HepG2 (cell line): ENCODE measurements around the gene TH. TPM values are rescaled to one million over a fixed set of nuclear protein-coding genes. Genes with fewer than 3 reads are reported as not detected.

Source experiments
- ATAC-seq: fragments of 200-7000 bp; cut with Tn5 transposase; 3 replicates; pipeline ENCODE4 v1.9.1; 2020; ENCODE audit warnings: mild to moderate bottlenecking, moderate library complexity
- BruUV-seq: library from RNA; stranded (reverse); fragments of 400-500 nt; replicated peaks from 2 replicates; lab custom pipeline; 2021; lab: Mats Ljungman, UMichigan
- CTCF ChIA-PET: fragments of 300-600 bp; formaldehyde crosslinking; extraction: SDS; loops from one replicate; lab custom pipeline; 2021; ENCODE audit warnings: low total read pairs, inconsistent platforms, low intra/inter-chr PET ratio; lab: Yijun Ruan, JAX
- POLR2A ChIA-PET: fragments of 350-600 bp; sonication (Branson Sonifier 250); formaldehyde crosslinking; loops from one replicate; lab custom pipeline; 2020; ENCODE audit warnings: antibody characterized with exemption, inconsistent platforms; lab: Yijun Ruan, JAX
- DNase-seq: peaks from one replicate; pipeline ENCODE4 v3.0.0-alpha.2; 2015; ENCODE audit warnings: low spot score
- FAIRE-seq: peaks from 3 replicates; lab custom pipeline; 2011; peaks lifted over from hg19 to GRCh38; lab: Jason Lieb, UNC
- H2AFZ ChIP-seq: one replicate; pipeline ENCODE4 v1.6.1; 2011; ENCODE audit warnings: low read length, inconsistent platforms
- H3K27ac ChIP-seq: fragments of 300-600 bp; 3 replicates; pipeline ENCODE4 v1.8.0; 2011; ENCODE audit warnings: mixed run types, mild to moderate bottlenecking, mixed read lengths, low read length, inconsistent platforms; ENCODE audit not compliant: insufficient read depth; ENCODE audit errors: extremely low read length
- H3K27me3 ChIP-seq, 2 experiments: fragments of 200-600 bp in 1 of 2; 2 replicates in 1 of 2; 3 replicates in 1 of 2; pipeline versions ENCODE4 v1.6.0 to v1.8.0; 2011; ENCODE audit warnings: low read length in 2 of 2, mild to moderate bottlenecking in 2 of 2, moderate library complexity in 2 of 2, inconsistent platforms in 1 of 2; ENCODE audit not compliant: insufficient read depth in 2 of 2, control insufficient read depth in 1 of 2
- H3K36me3 ChIP-seq, 2 experiments: fragments of 200-600 bp in 1 of 2; replicated peaks in 1 of 2; 2 replicates in 1 of 2; 3 replicates in 1 of 2; pipeline versions ENCODE4 v1.5.1 to v1.8.0; 2011; ENCODE audit warnings: low read length in 2 of 2, inconsistent platforms in 1 of 2; ENCODE audit not compliant: insufficient read depth in 2 of 2, control insufficient read depth in 1 of 2
- H3K4me1 ChIP-seq: 2 replicates; pipeline ENCODE4 v1.5.1; 2012; ENCODE audit warnings: low read length, inconsistent platforms; ENCODE audit not compliant: insufficient read depth
- H3K4me2 ChIP-seq: 2 replicates; pipeline ENCODE4 v1.6.0; 2011; ENCODE audit warnings: low read depth, low read length, inconsistent platforms
- H3K4me3 ChIP-seq, 3 experiments: fragments of 200-600 bp in 1 of 3; sonication (generic), shearing (Covaris generic) in 1 of 3; replicated peaks in 1 of 3; 2 replicates each; pipeline ENCODE4 v1.5.1; 2011 to 2016; ENCODE audit warnings: low read length in 3 of 3, inconsistent platforms in 2 of 3, low read depth in 2 of 3, mild to moderate bottlenecking in 2 of 3, control low read depth in 1 of 3, mixed read lengths in 1 of 3; ENCODE audit not compliant: insufficient read depth in 1 of 3
- H3K79me2 ChIP-seq: one replicate; pipeline ENCODE4 v1.6.1; 2011; ENCODE audit warnings: low read length, inconsistent platforms; ENCODE audit not compliant: insufficient read depth
- H3K9ac ChIP-seq: 2 replicates; pipeline ENCODE4 v1.6.0; 2011; ENCODE audit warnings: mild to moderate bottlenecking, low read depth, low read length, inconsistent platforms; ENCODE audit not compliant: insufficient read depth
- H3K9me3 ChIP-seq: 2 replicates; pipeline ENCODE4 v1.5.1; 2012; ENCODE audit warnings: mild to moderate bottlenecking, low read length
- H4K20me1 ChIP-seq: 2 replicates; pipeline ENCODE4 v1.6.0; 2011; ENCODE audit warnings: inconsistent platforms, mild to moderate bottlenecking, low read length, moderate library complexity; ENCODE audit not compliant: insufficient read depth
- ATF6 ChIP-seq: sonication (generic); formaldehyde crosslinking; conservative IDR thresholded peaks from 2 replicates; pipeline ENCODE4 v1.4.0; 2020; ENCODE audit warnings: missing genetic modification reagents
- CTCF ChIP-seq: sonication (generic); formaldehyde crosslinking; IDR thresholded peaks from 2 replicates; pipeline ENCODE4 v1.5.0; 2020; ENCODE audit warnings: mild to moderate bottlenecking, missing genetic modification reagents, moderate library complexity
- GABPB1 ChIP-seq: IDR thresholded peaks from 2 replicates; pipeline ENCODE4 v1.6.1; 2016; ENCODE audit warnings: mild to moderate bottlenecking, missing genetic modification reagents, moderate library complexity, missing compliant biosample characterization
- GFI1 ChIP-seq: sonication (generic); formaldehyde crosslinking; IDR thresholded peaks from 2 replicates; pipeline ENCODE4 v1.5.0; 2020; ENCODE audit warnings: missing genetic modification reagents, mild to moderate bottlenecking, borderline replicate concordance
- PCBP1 ChIP-seq: fragments of 200-400 bp; formaldehyde crosslinking; IDR thresholded peaks from 2 replicates; pipeline ENCODE4 v1.6.1; 2017; ENCODE audit warnings: mild to moderate bottlenecking, low read depth, low read length, borderline replicate concordance
- RAD21 ChIP-seq: fragments of 450-650 bp; formaldehyde crosslinking; IDR thresholded peaks from 2 replicates; pipeline ENCODE4 v1.5.0; 2020; ENCODE audit warnings: mild to moderate bottlenecking
- STAG1 ChIP-seq: sonication (generic); formaldehyde crosslinking; IDR thresholded peaks from 2 replicates; pipeline ENCODE4 v1.4.0; 2020; ENCODE audit warnings: missing genetic modification reagents
- TFE3 ChIP-seq: IDR thresholded peaks from 2 replicates; pipeline ENCODE4 v1.6.1; 2016
- ZBTB7B ChIP-seq: sonication (generic); formaldehyde crosslinking; IDR thresholded peaks from 2 replicates; pipeline ENCODE4 v1.4.0; 2020; ENCODE audit warnings: missing genetic modification reagents
- ZFP36 ChIP-seq: fragments of 150-350 bp; IDR thresholded peaks from 2 replicates; pipeline ENCODE4 v1.6.1; 2018; ENCODE audit warnings: borderline replicate concordance, low read length, low read depth; ENCODE audit not compliant: partially characterized antibody
- WGBS: methylation state at CpG from one replicate; pipeline ENCODE4 v1.1.6; 2017; ENCODE audit warnings: low lambda C conversion rate; 5-methylcytosine and 5-hydroxymethylcytosine counted together
- in situ Hi-C: cut with HindIII; loops from 2 replicates; pipeline ENCODE4 v1.10.0; 2017; ENCODE audit warnings: low pct_unique_long_range_greater_than_20kb; ENCODE audit not compliant: extremely low pct_ligation_motif_present
- intact Hi-C: fragments of 100-400 bp; cut with micrococcal nuclease; formaldehyde crosslinking; loops from one replicate; pipeline ENCODE4 v1.10.0; 2022; ENCODE audit not compliant: unreplicated experiment
- polyA plus RNA-seq, 8 experiments: library from polyadenylated mRNA; depleted of rRNA in 3 of 8; stranded (reverse) in 7 of 8; unstranded in 1 of 8; fragments of >200 nt; fragmentation: Illumina TruSeq in 4 of 8; extraction: Trizol in 4 of 8; gene quantifications; 2 replicates each; pipeline versions ENCODE4 v1.2.1 to v1.2.3, GENCODE V29; 2011 to 2016; ENCODE audit warnings: low read depth in 4 of 8, missing spikeins in 1 of 8, mixed read lengths in 1 of 8; ENCODE audit not compliant: insufficient read depth in 1 of 8
- total RNA-seq, 5 experiments: library from RNA; depleted of rRNA; stranded (reverse); fragments of >200 nt; fragmentation: Illumina TruSeq; extraction: Trizol; gene quantifications; 2 replicates each; pipeline ENCODE4 v1.2.3, GENCODE V29; 2016; ENCODE audit warnings: low read depth in 1 of 5
- TF ChIP-seq, protein P1 (sequence below): sonication (generic); formaldehyde crosslinking; IDR thresholded peaks from 2 replicates; pipeline ENCODE4 v1.5.1; 2020; ENCODE audit warnings: mild to moderate bottlenecking, missing genetic modification reagents, moderate library complexity

TH gene
- total and polyA plus RNA-seq, 2 of the 13 experiments (the other 11 are each of a cell fraction or from before 2014, with no cell fraction given) = 0.36 TPM; not detected in 1

- POLR2A ChIA-PET = no interaction called here
- peak; percentile 44 for ATAC-seq
- Histone ChIP-seq H3K36me3 (no peaks in the 10 kb centered on the region), H3K4me1 (0 out of 2 replicates have a peak, but pooled peaks cover 10% of the 10 kb centered on the region), H3K27ac (no peak overlapping the region), H4K20me1 (no peaks in the 10 kb centered on the region), H3K4me3 (no peak overlapping the region), H3K79me2 (no peaks in the 10 kb centered on the region), H3K27me3 (peaks cover 39 to 86% of the 10 kb centered on the region in 2 experiments), H3K9ac (no peak overlapping the region)
- 0 out of 2 replicates have a peak, but pooled peaks have one; percentile 35 for TF ChIP-seq PCBP1
- peak; percentile 64 for TF ChIP-seq STAG1 (CRISPR knock-in tag)
- TF ChIP-seq GABPB1 (CRISPR knock-in tag) = peak; percentile 8; the same call in 1 of the 2 replicates
- TF ChIP-seq ZFP36 = peak; percentile 98
- TF ChIP-seq, protein P1, sequence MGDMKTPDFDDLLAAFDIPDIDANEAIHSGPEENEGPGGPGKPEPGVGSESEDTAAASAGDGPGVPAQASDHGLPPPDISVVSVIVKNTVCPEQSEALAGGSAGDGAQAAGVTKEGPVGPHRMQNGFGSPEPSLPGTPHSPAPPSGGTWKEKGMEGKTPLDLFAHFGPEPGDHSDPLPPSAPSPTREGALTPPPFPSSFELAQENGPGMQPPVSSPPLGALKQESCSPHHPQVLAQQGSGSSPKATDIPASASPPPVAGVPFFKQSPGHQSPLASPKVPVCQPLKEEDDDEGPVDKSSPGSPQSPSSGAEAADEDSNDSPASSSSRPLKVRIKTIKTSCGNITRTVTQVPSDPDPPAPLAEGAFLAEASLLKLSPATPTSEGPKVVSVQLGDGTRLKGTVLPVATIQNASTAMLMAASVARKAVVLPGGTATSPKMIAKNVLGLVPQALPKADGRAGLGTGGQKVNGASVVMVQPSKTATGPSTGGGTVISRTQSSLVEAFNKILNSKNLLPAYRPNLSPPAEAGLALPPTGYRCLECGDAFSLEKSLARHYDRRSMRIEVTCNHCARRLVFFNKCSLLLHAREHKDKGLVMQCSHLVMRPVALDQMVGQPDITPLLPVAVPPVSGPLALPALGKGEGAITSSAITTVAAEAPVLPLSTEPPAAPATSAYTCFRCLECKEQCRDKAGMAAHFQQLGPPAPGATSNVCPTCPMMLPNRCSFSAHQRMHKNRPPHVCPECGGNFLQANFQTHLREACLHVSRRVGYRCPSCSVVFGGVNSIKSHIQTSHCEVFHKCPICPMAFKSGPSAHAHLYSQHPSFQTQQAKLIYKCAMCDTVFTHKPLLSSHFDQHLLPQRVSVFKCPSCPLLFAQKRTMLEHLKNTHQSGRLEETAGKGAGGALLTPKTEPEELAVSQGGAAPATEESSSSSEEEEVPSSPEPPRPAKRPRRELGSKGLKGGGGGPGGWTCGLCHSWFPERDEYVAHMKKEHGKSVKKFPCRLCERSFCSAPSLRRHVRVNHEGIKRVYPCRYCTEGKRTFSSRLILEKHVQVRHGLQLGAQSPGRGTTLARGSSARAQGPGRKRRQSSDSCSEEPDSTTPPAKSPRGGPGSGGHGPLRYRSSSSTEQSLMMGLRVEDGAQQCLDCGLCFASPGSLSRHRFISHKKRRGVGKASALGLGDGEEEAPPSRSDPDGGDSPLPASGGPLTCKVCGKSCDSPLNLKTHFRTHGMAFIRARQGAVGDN (CRISPR knock-in tag) = peak; percentile 22; the same call in 1 of the 2 replicates
- TF ChIP-seq GFI1 (CRISPR knock-in tag) = no peak
- 0 out of 2 replicates have a peak, but pooled peaks have one; percentile 28 for TF ChIP-seq ZBTB7B
- TF ChIP-seq ATF6 (CRISPR knock-in tag) = no peak
- peak; percentile 60; the same call in 1 of the 2 replicates for TF ChIP-seq RAD21 (CRISPR knock-in tag)
- no peak for TF ChIP-seq TFE3 (CRISPR knock-in tag)
- TF ChIP-seq CTCF (CRISPR knock-in tag) = peak; percentile 81
- TF ChIP-seq, all 625 proteins: peak for 8
- H3K4me2 ChIP-seq = no peak overlapping the region
- CTCF ChIA-PET = interaction anchor here (0.7 to 1.9 kb wide), 3 partner anchors 133 to 254 kb away, joined by 3 to 14 read pairs (median 5); no protein-coding TSS in a partner anchor
- no peak for FAIRE-seq
- no peaks in the 10 kb centered on the region for H3K9me3 ChIP-seq
- in situ Hi-C loops (no loop called here), intact Hi-C loops (loop anchor here (1.0 kb wide), 1 partner anchor 133 kb away; no protein-coding TSS in a partner anchor)
- BruUV-seq = no TSS peak
- no peak for DNase-seq
- H2AFZ ChIP-seq = no peak overlapping the region
- WGBS = no CpG with 5 or more reads among the region's 70 CpGs
Observed at GRCh38 chr11:2166091-2166851, 5.3 kb downstream of the TH start.
